PC-9 (cell line): ENCODE measurements around the gene LRRC53.

Source experiments
- EZH2 ChIP-seq: fragments of 200-600 bp; sonication (generic); IDR thresholded peaks from 2 replicates; pipeline ENCODE4 v1.8.0; 2017; ENCODE audit warnings: antibody characterized with exemption, low read depth
- TF ChIP-seq, protein P1 (sequence below): fragments of 200-600 bp; sonication (generic); conservative IDR thresholded peaks from 2 replicates; pipeline ENCODE4 v1.6.1; 2017; ENCODE audit warnings: mixed run types, antibody characterized with exemption, mild to moderate bottlenecking, moderate library complexity

GRCh38 chr1:74522148-74522547, 9.7 kb upstream of the LRRC53 start:
- no peak for TF ChIP-seq EZH2
- TF ChIP-seq, protein P1, sequence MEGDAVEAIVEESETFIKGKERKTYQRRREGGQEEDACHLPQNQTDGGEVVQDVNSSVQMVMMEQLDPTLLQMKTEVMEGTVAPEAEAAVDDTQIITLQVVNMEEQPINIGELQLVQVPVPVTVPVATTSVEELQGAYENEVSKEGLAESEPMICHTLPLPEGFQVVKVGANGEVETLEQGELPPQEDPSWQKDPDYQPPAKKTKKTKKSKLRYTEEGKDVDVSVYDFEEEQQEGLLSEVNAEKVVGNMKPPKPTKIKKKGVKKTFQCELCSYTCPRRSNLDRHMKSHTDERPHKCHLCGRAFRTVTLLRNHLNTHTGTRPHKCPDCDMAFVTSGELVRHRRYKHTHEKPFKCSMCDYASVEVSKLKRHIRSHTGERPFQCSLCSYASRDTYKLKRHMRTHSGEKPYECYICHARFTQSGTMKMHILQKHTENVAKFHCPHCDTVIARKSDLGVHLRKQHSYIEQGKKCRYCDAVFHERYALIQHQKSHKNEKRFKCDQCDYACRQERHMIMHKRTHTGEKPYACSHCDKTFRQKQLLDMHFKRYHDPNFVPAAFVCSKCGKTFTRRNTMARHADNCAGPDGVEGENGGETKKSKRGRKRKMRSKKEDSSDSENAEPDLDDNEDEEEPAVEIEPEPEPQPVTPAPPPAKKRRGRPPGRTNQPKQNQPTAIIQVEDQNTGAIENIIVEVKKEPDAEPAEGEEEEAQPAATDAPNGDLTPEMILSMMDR, result no peak
